Right renal pelvis (tissue), 4 donors: Measurements from ENCODE around the gene SLC1A7. TPM values are rescaled to one million over a fixed set of nuclear protein-coding genes. Genes with fewer than 3 reads are reported as not detected.

Experiments used
- polyA plus RNA-seq, 4 donors: library from polyadenylated mRNA; unstranded; fragments of 120-200 nt; gene quantifications; one replicate each; pipeline ENCODE4 v1.2.1, GENCODE V29; 2013; ENCODE audit not compliant: insufficient read length in 4 of 4

The SLC1A7 gene
- polyA plus RNA-seq, 4 donors: 0.08 to 0.12 (median 0.10) TPM

Other genes with a start within 250 kb of the SLC1A7 start
- gene ECHDC2, start 220.9 kb downstream of the SLC1A7 start, polyA plus RNA-seq: 100 to 1,000 TPM; 111 to 155 (median 118) TPM
- gene SCP2, start 215.4 kb downstream of the SLC1A7 start, polyA plus RNA-seq: 100 to 1,000 TPM; 198 to 240 (median 227) TPM
- gene PODN, start 80.4 kb downstream of the SLC1A7 start, polyA plus RNA-seq: 1 to 10 TPM; 2.0 to 3.3 (median 2.2) TPM
- 10 to 100 TPM; 27.4 to 33.8 (median 30.3) TPM for gene CPT2, start 54.2 kb upstream of the SLC1A7 start, polyA plus RNA-seq
- 10 to 100 TPM; 76.1 to 95.5 (median 83.7) TPM for gene CZIB, start 78.0 kb upstream of the SLC1A7 start, polyA plus RNA-seq
- gene MAGOH, start 95.9 kb upstream of the SLC1A7 start, polyA plus RNA-seq: 10 to 100 TPM; 80.5 to 97.3 (median 90.7) TPM
- 1 to 10 TPM; 4.8 to 6.6 (median 5.3) TPM for gene LRP8, start 185.4 kb upstream of the SLC1A7 start, polyA plus RNA-seq